Ascending aorta (tissue), 2 donors: Measurements from ENCODE around the gene NKAIN2. TPM values are rescaled to one million over a fixed set of nuclear protein-coding genes. Genes with fewer than 3 reads are reported as not detected.

ENCODE experiments used
- DNase-seq, 2 donors: peaks; one replicate each; pipeline ENCODE4 v3.0.0-alpha.2; 2019; ENCODE audit warnings: low spot score in 2 of 2
- H3K27ac ChIP-seq, 2 donors: fragments of 200-600 bp; sonication (generic); one replicate each; pipeline ENCODE4 v1.5.1; 2016 to 2017; ENCODE audit warnings: mild to moderate bottlenecking in 1 of 2
- H3K27me3 ChIP-seq: fragments of 200-600 bp; sonication (generic); one replicate; pipeline ENCODE4 v1.5.1; 2017
- H3K36me3 ChIP-seq, 2 donors: fragments of 200-600 bp; sonication (generic); one replicate each; pipeline ENCODE4 v1.5.1; 2016
- H3K4me1 ChIP-seq, 2 donors: fragments of 200-600 bp; sonication (generic); one replicate each; pipeline ENCODE4 v1.5.1; 2016 to 2017; ENCODE audit warnings: mild to moderate bottlenecking in 1 of 2
- H3K4me3 ChIP-seq, 2 donors: fragments of 200-600 bp; sonication (generic); one replicate each; pipeline ENCODE4 v1.5.1; 2016 to 2017; ENCODE audit warnings: mild to moderate bottlenecking in 1 of 2
- H3K9me3 ChIP-seq, 2 donors: fragments of 200-600 bp; sonication (generic); one replicate each; pipeline ENCODE4 v1.5.1; 2016
- CTCF ChIP-seq, 3 experiments: fragments of 200-600 bp in 2 of 3; fragments of 450-650 bp in 1 of 3; sonication (generic) in 2 of 3; IDR thresholded peaks; one replicate each; pipeline ENCODE4 v1.5.1; 2016 to 2019; ENCODE audit warnings: antibody characterized with exemption in 3 of 3, mild to moderate bottlenecking in 1 of 3, moderate library complexity in 1 of 3
- intact Hi-C: fragments of 100-400 bp; cut with DNase I; formaldehyde crosslinking; loops from one replicate; pipeline ENCODE4 v1.15.1; 2023
- total RNA-seq: library from RNA; depleted of rRNA; stranded (reverse); fragments of >200 nt; gene quantifications from one replicate; pipeline ENCODE4 v1.1.0, GENCODE V29; 2016

The NKAIN2 gene
- total RNA-seq, 1 donor from 2014 or later, result 0.11 TPM

DNA sequence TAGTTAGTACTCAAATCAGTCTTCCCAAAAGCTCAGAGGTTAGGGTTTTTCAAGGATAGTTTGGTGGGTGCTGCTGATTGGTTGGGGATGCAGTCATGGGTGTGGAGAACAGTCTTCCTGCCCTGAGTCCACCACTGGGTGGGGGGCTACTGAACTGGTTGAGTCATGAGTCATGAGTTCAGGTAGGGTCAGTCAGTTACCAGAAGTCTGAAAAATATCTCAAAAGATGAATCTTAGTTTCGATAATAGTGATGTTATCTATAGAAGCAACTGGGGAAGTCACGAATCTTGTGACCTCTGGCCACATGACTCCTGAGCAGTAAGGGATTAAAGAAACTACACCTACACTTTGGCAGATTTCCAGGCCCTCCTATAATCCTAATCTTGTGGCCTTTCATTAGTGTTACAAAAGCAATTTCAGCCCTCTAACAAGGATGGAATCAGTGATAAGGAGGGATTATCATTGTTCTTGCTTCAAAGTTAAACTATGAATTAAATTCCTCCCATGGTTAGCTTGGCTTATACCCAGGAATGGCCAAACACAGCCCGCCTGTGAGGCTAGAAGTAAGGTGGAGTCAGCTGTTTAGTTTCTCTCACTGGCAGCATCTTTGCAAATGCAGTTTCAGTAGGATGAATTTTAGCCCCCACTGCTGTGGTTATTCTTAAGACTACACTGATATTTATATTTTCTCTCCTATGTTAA lies 33.3 kb upstream of the NKAIN2 start:
- Histone ChIP-seq H3K4me1 (no peaks in the 10 kb centered on the region), H3K27me3 (no peaks in the 10 kb centered on the region), H3K27ac (no peak overlapping the region), H3K36me3 (no peaks in the 10 kb centered on the region), H3K9me3 (no peaks in the 10 kb centered on the region), H3K4me3 (no peak overlapping the region)
- DNase-seq, result no peak
- intact Hi-C loops, result no loop called here
- no peak for TF ChIP-seq CTCF (IDR thresholded peaks at IDR 0.05)

DNA sequence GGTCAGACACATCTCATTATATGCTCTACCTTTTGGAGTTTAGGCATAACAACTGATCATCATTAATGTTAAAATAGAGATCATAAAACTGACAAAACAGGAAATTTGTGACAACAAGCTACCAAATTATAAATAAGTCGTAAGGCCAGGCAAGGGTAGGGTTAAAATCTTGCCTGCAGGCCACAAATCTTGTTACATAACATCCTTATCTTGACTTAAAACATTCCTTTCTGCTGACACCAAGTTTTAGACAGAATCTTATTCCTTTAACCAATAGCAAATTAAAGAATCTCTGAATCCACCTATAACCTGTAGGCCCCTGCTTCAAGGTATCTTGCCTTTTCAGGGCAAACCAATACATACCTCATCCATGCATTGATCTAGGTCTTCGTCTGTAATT lies 32.5 kb upstream of the NKAIN2 start:
- DNase-seq, result no peak
- Histone ChIP-seq H3K27me3 (no peaks in the 10 kb centered on the region), H3K27ac (no peak overlapping the region), H3K4me1 (no peaks in the 10 kb centered on the region), H3K9me3 (no peaks in the 10 kb centered on the region), H3K36me3 (no peaks in the 10 kb centered on the region), H3K4me3 (no peak overlapping the region)
- TF ChIP-seq CTCF (IDR thresholded peaks at IDR 0.05), result no peak
- intact Hi-C loops, result no loop called here

GRCh38 chr6:123777563-123777962 lies 26.1 kb upstream of the NKAIN2 start:
- H3K9me3 ChIP-seq, result no peaks in the 10 kb centered on the region
- no peak for DNase-seq
- H3K4me1 ChIP-seq, result no peaks in the 10 kb centered on the region
- no peaks in the 10 kb centered on the region for H3K36me3 ChIP-seq
- no peak overlapping the region for H3K27ac ChIP-seq
- no peak overlapping the region for H3K4me3 ChIP-seq
- no peak for TF ChIP-seq CTCF (IDR thresholded peaks at IDR 0.05)
- no peaks in the 10 kb centered on the region for H3K27me3 ChIP-seq
- intact Hi-C loops, result no loop called here

GRCh38 chr6:123780021-123780420 lies 23.6 kb upstream of the NKAIN2 start:
- no peaks in the 10 kb centered on the region for H3K9me3 ChIP-seq
- H3K4me3 ChIP-seq, result no peak overlapping the region
- intact Hi-C loops, result no loop called here
- H3K27me3 ChIP-seq, result no peaks in the 10 kb centered on the region
- no peaks in the 10 kb centered on the region for H3K4me1 ChIP-seq
- no peak overlapping the region for H3K27ac ChIP-seq
- no peak for DNase-seq
- H3K36me3 ChIP-seq, result no peaks in the 10 kb centered on the region
- TF ChIP-seq CTCF (IDR thresholded peaks at IDR 0.05), result no peak

GRCh38 chr6:123784330-123784729 lies 19.3 kb upstream of the NKAIN2 start:
- no peak for DNase-seq
- H3K27me3 ChIP-seq, result no peaks in the 10 kb centered on the region
- no peak overlapping the region for H3K27ac ChIP-seq
- no peaks in the 10 kb centered on the region for H3K36me3 ChIP-seq
- no peaks in the 10 kb centered on the region for H3K9me3 ChIP-seq
- intact Hi-C loops, result no loop called here
- no peak overlapping the region for H3K4me3 ChIP-seq
- no peak for TF ChIP-seq CTCF (IDR thresholded peaks at IDR 0.05)
- no peaks in the 10 kb centered on the region for H3K4me1 ChIP-seq

DNA sequence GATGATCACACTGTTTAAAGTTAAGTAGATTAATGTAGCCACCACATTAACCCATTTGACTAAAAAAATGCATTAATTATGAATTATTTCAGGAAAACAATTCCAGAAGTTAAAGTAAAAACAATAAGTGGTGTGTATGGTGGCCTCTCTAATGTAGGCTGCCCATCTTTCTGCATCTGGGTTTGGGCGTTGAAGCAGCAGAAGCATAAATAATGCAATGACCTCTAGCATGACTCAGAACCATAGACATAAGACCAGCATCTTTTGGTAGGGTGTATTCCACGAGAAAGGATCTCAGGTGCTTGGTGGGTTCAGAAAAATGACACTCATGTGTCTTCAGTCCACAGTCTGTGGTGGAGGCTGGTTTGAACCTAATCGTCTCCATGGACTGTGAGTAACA lies 18.6 kb upstream of the NKAIN2 start:
- Histone ChIP-seq H3K27me3 (no peaks in the 10 kb centered on the region), H3K4me1 (no peaks in the 10 kb centered on the region), H3K9me3 (no peaks in the 10 kb centered on the region), H3K27ac (no peak overlapping the region), H3K36me3 (no peaks in the 10 kb centered on the region), H3K4me3 (no peak overlapping the region)
- intact Hi-C loops, result no loop called here
- no peak for DNase-seq
- TF ChIP-seq CTCF (IDR thresholded peaks at IDR 0.05), result no peak
